Measurements from ENCODE around the gene GGA1.

DNA sequence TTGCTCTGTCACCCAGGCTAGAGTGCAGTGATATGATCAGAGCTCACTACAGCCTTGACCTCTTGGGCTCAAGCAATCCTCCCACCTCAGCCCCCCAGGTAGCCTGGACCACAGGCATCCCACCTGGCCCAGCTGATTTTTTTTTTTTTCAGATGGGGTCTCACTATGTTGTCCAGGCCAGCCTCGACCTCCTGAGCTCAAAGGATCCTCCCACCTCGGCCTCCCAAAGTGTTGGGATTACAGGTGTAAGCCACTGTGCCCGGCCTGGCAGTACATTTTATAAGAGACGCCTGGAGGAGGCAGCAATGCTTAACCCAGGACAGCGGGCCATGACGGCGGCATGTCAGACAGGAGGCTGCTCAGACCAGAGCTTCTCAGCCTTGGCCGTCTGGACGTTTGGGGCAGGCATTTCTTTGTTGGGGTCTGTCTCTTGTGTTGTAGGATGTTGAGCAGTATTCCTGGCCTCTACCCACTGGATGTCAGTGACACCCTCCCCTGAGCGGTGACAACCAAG, 33.1 kb upstream of the GGA1 start:
- TF ChIP-seq, protein P1, sequence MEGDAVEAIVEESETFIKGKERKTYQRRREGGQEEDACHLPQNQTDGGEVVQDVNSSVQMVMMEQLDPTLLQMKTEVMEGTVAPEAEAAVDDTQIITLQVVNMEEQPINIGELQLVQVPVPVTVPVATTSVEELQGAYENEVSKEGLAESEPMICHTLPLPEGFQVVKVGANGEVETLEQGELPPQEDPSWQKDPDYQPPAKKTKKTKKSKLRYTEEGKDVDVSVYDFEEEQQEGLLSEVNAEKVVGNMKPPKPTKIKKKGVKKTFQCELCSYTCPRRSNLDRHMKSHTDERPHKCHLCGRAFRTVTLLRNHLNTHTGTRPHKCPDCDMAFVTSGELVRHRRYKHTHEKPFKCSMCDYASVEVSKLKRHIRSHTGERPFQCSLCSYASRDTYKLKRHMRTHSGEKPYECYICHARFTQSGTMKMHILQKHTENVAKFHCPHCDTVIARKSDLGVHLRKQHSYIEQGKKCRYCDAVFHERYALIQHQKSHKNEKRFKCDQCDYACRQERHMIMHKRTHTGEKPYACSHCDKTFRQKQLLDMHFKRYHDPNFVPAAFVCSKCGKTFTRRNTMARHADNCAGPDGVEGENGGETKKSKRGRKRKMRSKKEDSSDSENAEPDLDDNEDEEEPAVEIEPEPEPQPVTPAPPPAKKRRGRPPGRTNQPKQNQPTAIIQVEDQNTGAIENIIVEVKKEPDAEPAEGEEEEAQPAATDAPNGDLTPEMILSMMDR (IDR thresholded peaks at IDR 0.05): no peak
- TF ChIP-seq POLR2A (IDR thresholded peaks at IDR 0.05): no peak
- no peak for TF ChIP-seq EP300 (IDR thresholded peaks at IDR 0.05)
- TF ChIP-seq POLR2AphosphoS5 (IDR thresholded peaks at IDR 0.05): no peak

Measured in upper lobe of left lung (tissue), 4 donors.